Endometrium (tissue), 2 donors: Measurements from ENCODE around the gene SPTBN1.

Source experiments
- FAIRE-seq: peaks from 2 replicates; lab custom pipeline; 2012; peaks lifted over from hg19 to GRCh38; lab: Jason Lieb, UNC
- donor health status: control.
- donor health status: control.

SPTBN1 gene

DNA sequence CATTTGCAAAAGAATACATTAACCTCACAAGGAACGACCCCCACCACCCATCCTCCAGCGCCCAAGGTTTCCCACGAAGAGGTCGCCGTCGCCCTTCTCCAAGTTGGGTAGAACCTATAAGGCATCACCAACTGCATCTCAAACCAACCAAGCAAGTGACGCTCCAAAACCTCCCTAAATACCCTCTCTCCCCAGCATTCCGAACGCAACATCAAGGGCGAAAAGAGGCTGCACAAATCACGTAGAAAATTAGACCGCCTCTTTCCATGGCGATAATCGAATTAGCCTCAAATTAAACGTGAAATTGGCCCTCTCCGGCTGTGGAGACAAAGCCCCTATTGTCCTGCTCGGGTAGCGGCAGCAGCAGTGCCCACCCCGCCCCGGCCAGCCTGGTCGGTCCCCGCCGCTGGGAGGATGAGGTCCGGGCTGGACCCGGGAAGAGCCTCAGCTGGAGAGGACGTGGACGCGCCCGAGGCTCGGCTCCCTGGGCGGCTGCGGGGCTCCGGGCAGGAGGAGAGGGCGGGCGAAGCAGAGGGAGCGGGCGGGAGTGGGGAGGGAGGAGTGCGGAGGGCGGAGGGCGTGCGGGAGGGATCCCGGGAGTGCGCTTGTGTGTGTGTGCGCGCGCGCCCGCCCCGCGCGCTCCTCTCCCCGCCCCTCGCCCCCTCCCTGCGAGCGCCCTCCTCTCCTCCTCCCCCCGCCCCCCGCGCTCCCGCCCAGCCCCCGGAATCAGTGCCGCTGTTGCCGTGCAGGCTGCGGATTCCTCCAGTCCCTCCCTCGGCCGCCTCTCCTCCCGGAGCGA, at the start of gene SPTBN1:
TSS of gene SPTBN1 (plus strand) at position 765 of the 799 bp plus-strand sequence. CDS start 70,092 bp downstream, outside the sequence.
- FAIRE-seq: no peak

DNA sequence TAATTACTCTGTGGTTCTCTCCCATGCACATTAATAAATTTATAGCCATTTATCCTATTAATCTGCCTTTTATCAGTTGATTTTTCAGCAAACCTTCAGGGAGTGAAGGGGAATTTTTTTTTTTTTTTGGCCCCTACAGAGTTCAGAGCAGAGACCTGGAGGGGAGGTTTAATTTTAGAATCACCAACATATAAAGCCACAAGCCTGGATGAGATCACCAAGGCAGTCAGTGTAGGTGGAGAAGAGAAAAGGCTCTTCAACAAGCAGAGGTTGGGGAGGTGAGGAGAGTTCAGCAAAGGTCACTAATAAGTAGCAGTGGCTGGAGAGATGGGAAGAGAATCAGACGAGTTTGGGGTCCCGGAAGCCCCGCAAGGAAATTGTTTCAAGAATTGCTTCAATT, 48.4 kb upstream of the SPTBN1 start:
- FAIRE-seq: no peak

DNA sequence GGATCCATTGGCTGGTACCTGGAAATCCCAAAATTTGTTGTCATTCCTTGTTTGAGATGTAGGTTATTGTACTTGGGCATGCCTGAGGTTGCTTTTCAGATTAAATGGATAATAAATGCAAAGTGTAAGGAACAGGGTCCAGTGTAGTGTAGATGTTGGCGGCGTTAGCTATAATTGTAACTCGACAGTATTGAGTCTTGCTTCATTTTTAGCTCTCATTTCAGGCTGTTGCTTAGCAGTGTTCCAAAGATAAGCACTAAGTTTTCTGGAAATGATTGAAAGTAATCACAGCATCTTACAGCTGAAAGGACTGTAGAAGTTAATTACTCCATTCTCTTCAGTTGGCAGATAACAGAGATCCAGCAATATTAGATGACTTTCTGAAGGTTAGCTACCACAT, 47.8 kb upstream of the SPTBN1 start:
- FAIRE-seq: no peak

DNA sequence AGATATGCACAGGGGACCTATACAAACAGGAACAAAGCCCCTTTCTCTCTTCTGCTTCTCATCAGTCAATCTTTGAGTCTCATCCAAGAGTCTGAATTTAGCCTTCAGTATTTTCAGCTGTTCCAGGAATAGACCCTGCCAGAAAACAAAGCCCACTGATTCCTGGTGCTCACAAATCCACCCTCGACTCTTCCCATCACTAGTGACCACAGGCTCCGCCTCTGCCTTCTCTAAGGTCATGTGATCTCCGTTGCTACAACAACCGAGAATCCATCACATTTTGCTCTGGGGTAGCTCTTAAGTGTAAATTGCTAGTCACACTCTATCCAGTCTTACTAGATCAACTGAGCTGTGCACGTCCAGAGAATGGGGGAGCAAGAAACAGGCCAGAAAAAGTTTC, 46.4 kb upstream of the SPTBN1 start:
- no peak for FAIRE-seq

DNA sequence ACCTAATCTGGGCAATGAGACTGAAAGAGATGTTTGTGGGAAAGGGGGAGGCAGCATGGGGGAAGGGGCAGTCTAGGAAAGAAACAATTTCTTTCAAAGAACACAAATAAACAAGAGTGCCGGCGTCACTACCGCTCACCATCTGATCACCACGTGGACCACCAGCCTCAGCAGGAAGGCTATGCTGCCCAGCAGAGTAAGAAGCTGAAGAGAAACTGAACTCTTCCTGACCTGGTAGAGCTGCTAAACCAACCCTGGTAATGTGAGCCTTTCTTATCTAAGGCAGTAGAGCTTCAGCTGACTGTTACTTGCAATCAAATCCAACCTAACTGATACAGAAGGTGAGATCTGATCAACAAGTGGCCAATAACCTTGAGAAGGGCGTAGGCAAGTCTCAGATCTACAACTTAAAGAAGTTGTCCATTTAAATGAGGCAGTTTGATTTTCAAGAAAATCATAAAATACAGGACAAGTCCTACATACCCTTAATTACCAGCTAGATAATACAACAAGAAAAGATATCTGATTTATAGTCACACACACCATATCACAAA, 44.2 kb upstream of the SPTBN1 start:
- FAIRE-seq: no peak

DNA sequence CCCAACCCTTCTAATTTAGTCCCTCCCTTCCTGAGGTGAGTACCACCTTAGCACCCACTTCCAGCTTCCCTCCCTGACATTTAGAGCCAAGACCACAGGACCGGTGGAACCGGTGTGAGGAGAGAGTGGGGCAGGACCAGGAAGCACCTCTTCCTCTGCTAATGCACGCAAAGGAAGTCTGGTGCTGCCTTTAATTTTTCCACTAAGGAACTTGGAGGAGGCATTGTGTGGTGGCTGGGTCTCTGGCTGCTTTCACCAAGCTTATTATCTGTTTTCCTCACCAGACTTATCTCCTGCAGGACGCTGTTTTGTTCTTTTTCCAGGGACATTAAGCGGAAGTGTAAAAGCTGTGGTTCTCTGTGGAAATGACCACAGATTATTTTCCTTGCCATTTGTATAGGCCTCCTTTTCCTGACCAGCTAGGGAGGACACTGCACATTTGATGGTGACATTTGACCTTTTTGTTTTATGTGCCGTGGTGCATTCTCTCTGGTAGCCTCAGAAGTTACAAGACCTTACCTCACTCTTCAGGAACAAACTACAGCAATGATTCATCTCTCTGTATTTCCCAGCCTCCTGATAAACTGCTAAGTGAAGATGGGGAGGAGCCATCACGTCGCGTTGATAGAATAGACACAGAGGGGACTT, 39.8 kb upstream of the SPTBN1 start:
- no peak for FAIRE-seq

DNA sequence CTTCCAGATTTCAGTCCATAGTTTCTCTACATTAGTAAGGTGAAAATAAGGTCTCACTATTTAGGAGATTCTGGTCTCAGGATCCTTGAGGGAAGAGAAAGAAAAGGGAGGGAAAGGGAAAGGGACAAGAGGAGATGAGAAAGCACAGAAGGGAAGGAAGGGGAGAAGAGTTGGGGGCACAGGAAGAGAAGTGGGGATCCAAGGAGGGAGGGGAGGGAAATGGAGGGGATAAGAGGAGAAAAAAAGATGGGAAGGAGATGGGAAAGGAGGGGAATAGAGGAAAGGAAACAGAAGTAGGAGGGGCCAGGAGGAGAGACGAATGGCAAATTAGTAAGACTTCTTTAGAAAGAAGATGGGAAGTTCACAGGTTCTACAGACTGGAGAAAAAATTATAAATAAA, 39.2 kb upstream of the SPTBN1 start:
- no peak for FAIRE-seq

DNA sequence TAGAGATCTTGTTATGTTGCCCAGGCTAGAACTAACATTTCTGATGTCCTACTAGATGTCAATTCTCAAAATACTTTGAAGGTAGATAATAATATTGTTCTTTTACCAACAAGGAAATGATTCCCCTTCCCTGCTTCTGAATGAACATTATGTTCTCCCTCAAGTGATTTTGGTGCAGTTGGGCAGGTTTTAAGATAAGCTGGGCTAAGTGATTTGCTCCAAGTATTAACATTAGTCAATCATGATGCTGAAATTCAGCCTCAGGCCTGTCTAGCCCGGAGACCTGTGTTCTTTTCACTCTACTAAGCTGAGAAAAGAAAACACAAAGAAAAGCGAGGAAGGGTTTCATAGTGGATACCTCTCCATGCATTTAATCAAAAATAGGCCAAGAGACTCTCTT, 38.5 kb upstream of the SPTBN1 start:
- no peak for FAIRE-seq

DNA sequence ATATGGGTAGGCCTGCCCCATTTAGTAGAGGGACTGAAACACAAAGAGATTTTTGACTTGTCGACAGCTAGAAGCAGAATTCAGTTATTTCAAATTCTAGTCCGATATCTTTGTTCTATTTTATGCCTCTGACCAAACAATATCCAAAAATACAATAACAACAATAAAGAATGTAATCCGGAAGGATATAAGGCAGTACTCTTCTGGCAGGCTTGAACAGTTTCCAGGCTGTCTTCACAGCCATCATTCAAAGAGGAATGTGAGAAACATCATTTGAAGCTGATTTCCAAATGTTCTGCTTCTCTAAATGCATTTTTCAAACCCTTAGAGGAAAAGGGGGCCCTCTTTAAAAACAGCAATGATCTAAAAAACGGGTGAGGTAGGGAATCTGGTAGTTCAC, 36.7 kb upstream of the SPTBN1 start:
- FAIRE-seq: no peak

DNA sequence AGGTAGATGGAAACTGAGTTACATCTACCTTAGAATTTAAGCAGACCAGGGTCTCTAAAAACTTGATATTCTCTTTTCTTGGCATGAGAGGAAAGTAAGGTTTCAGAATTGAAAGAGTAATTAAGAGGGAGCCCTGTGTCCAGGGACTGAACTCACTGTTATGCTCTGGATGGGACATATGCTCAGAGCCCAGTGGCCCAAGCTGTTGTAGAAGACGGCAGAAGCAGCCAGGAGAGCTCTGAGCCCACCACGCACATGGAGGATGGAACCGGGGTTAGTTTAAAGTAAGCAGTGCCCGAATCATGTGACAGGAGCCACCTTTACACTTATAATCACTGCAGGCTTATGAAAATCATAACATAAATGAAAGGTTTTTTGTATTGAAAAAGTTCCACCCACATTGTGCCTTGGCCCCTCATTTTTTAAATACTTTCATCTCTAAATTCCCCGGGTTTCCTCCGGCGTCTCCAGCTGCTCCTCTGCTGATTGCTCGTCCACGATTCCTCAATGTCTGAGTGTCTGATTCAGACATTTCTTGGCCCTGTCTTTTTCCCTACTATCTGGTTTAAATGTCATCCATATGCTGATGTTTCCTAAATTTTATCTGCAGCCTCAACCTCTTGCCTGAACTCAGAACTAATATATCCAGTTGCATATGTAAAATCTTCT, 36.1 kb upstream of the SPTBN1 start:
- no peak for FAIRE-seq

DNA sequence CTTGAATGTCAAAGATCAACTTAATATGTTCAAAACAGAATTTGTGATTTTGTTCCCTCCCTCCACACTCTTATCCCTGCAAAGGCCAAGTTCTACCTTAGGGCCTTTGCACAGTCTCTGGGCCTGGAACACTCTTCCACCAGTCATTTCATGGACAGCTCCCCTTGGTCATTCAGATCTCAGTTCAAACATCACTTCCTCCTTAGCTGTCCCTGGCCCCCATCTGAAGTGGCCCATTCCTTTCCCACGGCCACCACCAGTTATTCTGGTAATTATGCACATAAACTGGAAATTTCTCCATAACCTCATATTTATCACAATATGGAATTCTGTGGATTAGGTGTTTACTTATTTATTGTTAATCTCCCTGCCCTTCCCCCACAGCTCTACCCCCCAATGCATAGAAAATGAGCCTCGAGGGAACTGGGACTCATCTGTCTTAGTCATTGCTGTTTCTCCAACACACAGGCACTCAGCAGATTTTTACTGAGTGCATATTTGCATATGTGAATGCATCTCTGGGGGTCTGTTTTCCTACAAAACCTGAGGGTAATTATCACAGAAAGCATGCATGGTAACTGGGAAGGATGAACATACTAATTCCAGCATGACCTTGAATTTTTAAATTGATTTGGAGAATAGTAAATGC, 35.5 kb upstream of the SPTBN1 start:
- no peak for FAIRE-seq

DNA sequence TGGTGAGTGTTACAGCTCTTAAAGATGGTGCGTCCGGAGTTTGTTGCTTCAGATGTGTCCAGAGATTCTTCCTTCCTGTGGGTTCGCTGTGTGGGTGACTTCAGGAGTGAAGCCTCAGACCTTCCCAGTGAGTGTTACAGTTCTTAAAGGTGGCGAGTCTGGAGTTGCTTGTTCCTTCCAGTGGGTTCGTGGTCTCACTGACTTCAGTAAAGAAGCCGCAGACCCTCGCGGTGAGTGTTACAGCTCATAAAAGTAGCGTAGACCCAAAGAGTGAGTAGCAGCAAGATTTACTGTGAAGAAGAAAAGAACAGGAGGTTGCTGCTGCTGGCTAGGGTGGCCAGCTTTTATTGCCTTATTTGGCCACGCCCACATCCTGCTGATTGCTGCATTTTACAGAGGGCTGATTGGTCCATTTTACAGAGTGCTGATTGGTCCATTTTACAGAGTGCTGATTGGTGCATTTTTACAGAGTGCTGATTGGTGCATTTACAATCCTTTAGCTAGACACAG, 34.0 kb upstream of the SPTBN1 start:
- no peak for FAIRE-seq

DNA sequence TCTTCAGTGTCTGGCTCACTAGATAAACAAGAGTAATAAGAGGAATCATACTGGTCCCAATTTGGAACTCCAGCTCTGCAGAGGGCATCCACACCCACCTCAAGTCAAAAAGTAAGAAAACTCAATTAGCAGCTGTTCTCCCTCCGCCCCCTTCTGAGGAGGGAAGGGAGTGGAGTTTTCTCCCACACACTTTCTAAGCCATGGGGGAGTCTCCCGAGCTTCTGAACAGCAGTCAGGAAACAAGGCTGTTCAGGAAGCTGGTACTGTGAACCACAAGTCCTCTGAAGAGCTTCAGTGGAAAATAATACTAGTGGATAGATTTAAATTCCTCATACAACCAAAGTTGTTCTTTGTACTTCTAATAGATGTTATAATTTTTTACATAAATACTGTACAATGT, 32.9 kb upstream of the SPTBN1 start:
- FAIRE-seq: peak; percentile 23

DNA sequence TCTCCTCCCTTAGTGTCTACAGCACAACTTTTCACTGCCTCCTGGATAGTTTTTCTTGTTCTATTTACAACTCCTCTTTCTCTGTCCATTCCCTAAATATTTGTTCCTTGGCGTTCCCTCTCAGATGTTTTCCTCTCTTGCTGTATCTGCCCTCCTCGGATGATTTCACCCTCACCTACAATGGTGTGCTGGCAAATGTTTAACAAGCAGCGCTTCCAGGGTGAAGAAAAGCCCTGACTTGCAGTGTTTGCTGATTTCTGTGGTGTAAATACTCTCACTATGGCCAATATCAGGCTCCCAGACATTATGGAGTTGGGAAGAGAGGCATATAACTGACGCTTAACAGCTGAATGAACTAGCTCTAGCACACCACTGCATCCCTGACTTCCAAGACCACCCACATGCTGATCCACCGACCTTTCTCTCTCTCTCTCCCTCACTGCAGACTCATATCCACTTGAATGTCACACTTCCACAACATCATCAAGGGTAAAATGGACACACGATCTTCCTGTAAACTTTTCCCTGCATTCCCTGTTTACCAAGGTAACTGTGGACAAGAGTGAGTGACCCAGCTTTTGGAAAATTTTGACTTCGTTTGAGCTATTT, 31.5 kb upstream of the SPTBN1 start:
- no peak for FAIRE-seq

DNA sequence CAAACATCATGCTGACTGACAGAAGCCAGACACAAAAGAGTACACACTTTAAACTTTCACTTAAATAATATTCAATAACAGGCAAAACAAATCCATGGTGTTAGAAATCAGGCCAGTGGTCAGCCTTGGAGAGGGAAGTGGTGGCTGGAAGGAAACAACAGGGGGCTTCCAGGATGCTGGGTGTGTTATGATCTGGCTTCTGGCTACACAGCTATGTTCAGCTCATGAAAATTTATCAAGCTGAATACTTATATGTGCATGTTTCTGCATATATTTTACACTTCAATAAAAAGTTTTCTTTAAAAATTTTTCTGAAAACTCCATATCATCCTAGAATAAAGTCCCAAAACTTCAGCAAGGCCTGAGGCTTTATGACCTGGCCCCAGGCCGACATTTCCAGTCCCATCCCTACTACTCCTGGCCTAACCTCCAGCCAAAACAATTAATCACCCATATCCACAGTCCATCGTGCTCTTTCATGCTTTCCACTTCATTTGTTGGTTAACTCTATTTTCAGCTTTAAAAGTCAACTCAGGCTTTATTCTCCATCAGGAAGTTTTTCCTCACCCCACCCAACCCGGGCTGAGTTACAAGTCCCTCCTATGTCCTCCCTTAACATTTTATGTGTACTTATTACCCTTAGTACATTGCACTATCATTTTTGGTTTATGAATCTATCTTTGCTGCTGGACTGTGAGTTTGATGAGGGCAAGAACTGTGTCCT, 27.9 kb upstream of the SPTBN1 start:
- FAIRE-seq: no peak

DNA sequence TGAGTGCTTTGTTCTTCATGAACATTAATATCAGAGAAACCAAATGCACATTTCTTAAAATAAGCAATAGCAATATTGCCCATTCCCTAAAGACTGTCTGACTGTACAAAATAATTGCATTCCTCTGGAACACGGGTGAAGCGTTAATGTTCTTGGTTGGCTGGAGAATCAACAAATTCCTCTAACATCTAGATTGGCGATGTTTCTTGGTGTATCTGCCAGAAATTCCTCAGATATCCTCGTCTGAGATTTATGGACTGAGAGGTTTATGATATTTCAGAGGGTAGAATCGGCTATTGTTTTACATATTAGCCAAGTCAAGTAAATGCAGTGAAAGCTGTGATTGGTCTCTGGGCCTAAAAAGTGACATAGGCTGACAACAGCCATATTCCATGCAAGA, 27.1 kb upstream of the SPTBN1 start:
- FAIRE-seq: no peak

DNA sequence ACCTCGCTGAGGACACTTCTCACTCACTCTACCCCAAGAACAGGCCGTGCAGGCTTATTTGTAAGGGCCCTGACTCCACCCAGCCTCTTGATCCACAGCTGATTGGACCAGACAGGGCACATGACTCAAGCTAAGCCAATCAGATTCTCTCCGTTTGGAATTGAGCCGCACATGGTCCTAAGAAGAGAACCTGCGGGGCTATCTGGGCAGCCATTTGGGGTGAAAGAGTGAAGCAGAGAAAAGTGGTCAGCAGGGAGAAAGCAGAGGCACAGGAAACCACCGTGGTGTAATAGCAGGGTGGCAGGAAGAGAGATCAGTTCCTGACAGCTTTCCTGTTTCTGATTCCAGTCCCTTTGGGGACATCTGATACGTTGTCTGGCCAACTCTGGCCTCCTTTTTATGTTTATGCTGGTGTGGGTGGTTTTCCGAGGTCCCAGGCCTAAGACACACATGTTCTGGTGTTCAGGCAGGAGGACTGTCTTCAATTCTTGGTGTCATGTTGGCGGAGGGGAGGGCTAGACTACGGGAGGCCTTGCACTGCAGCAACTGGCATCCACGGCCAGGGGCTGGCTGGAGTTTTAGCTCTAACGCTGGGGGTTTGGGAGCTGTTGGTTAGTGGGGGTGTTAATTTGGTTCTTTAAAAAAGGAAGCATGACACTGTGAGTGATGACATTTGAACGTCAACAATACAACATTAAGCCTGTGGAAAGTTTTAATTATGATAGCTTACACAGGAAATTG, 26.1 kb upstream of the SPTBN1 start:
- FAIRE-seq: no peak

DNA sequence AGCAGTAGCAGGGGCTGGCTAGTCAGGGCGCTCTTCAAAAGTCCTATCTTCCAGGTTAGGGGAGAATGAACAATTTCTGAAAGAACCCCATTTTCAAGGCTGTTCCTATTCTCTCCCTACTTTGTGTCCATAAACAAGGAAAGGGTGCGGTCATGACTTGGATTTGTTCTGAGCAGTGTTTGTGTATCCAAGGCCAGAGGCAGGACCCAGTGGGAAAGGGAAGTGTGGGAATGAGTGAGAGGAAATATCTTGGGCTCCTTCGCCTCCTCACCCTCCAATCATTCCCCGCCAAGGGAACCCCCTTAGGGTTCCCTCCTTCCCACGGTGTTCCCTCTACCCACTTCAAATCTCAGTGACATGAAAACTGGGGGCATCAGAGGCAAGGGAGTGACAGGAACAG, 25.5 kb upstream of the SPTBN1 start:
- FAIRE-seq: no peak

DNA sequence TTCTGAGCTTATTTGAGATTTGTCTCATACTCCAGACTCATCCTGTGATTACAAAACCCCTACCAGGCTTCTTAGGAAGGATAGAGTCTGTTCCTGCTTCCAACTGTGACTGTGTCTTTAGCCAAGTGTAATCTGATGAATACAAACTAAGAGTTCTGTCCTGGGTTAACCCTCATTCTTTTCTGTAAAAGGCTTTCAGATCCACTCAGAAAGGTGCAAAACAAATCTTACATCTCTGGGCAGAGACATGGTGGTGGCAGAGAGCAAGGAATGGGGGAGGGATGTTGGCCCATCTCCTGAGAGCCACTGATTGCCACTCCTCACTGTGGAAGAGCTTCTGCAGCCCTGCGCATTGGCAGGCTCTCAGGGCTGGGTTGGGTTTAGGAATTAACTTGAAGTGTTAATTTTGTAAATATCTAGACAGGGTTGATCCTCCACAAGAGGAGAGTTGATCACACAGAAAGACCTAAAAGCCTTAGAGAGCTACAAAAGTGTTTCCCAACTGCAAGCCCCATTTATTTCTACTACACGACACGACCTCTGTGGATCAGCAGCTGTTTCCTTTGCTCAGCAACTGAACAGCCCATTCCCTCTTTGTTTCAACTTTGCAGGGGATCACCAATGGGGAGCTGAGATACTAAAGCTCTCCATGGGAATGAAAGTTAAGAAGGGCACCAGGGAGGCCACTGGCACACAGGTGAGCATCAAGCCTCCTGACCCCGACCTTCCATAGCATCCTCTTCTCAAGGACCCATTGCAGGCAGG, 23.7 kb upstream of the SPTBN1 start:
- FAIRE-seq: no peak

DNA sequence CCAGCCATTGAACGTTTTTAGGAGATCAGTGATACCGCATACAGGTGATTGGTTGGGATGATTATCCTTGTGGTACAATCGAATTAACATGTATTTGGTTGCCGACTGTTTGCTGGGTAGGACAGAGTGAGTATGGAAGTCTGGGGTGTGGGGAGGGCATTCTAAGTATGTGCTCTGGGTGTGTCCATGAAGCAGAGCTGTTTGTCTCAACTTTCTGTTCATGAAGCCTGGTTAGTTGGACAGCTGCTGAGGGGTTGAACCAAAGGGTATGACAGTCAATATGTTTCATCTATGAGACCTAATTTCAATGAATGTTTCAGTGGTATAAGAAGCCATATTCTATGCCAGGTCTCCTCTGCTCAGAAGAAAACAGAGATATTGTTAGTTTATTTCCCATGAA, 21.9 kb upstream of the SPTBN1 start:
- FAIRE-seq: no peak
